RWPE2 (cell line): ENCODE data around the gene METTL27.

ENCODE experiments used
- ATAC-seq: fragments of 200-7000 bp; cut with Tn5 transposase; 3 replicates; pipeline ENCODE4 v1.9.1; 2021; ENCODE audit warnings: low read depth
- DNase-seq: peaks from one replicate; pipeline ENCODE4 v3.0.0-alpha.2; 2020; ENCODE audit warnings: low spot score
- H3K27ac ChIP-seq: fragments of 450-650 bp; 2 replicates; pipeline ENCODE4 v1.5.1; 2017; ENCODE audit warnings: mild to moderate bottlenecking; ENCODE audit not compliant: poor library complexity, severe bottlenecking
- H3K27me3 ChIP-seq: fragments of 250-450 bp; sonication (Bioruptor Pico); 2 replicates; pipeline ENCODE4 v1.5.1; 2021; ENCODE audit warnings: mild to moderate bottlenecking, moderate library complexity; ENCODE audit not compliant: insufficient read depth, poor library complexity, severe bottlenecking
- H3K36me3 ChIP-seq: fragments of 250-450 bp; sonication (Bioruptor Pico); 2 replicates; pipeline ENCODE4 v1.5.1; 2020; ENCODE audit warnings: low read depth, mild to moderate bottlenecking, moderate library complexity
- H3K4me1 ChIP-seq: fragments of 250-450 bp; sonication (Bioruptor Pico); 2 replicates; pipeline ENCODE4 v1.5.1; 2021; ENCODE audit warnings: mild to moderate bottlenecking, moderate library complexity; ENCODE audit not compliant: insufficient read depth, poor library complexity, severe bottlenecking
- H3K4me3 ChIP-seq: fragments of 250-450 bp; sonication (Bioruptor Pico); 2 replicates; pipeline ENCODE4 v1.5.1; 2021; ENCODE audit warnings: mild to moderate bottlenecking, moderate library complexity; ENCODE audit not compliant: severe bottlenecking
- H3K9me3 ChIP-seq: fragments of 250-450 bp; sonication (Bioruptor Pico); 2 replicates; pipeline ENCODE4 v1.5.1; 2021; ENCODE audit warnings: mild to moderate bottlenecking, moderate library complexity; ENCODE audit not compliant: severe bottlenecking
- CTCF ChIP-seq: fragments of 450-650 bp; IDR thresholded peaks from one replicate; pipeline ENCODE4 v1.5.1; 2017; ENCODE audit warnings: mild to moderate bottlenecking, moderate library complexity; ENCODE audit not compliant: poor library complexity, severe bottlenecking

METTL27 gene

DNA sequence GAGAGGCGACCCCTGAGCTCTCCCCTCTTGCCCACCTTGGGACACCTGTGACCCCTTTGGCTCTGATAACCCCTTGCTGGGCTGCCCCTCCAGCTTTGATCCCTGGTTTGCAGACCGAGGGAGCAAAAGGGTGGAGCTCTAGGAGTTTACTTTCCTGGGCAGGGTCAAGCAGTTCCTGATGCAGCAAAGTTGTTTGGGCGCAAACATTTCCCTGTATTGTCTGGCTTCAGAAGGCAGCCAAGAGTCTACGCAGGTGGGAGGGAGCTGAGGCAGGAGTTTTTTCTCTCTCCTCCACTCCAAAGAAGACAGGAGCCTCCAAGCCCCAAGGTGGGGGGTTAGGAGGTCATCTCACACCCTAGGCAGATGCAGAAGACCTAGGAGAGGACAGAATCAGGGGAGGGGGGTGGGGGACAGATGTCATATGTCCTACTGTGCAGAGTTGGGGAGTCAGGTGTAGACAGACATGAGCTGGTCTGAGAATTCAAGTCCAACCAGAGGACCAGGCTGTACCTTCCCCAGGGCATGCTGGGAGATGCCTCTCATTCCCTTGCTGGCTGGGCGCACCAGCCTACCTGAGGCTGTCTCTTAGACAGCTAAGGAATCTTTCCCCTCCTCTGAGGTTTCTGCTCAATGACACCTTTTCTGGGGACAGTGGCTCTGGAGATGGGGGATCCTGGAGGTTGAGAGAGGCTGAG is 39.2 kb upstream of the METTL27 start:
- Histone ChIP-seq H3K4me1 (no peaks in the 10 kb centered on the region), H3K27me3 (no peaks in the 10 kb centered on the region), H3K27ac (no peak overlapping the region), H3K9me3 (no peaks in the 10 kb centered on the region), H3K36me3 (no peaks in the 10 kb centered on the region), H3K4me3 (no peak overlapping the region)
- TF ChIP-seq CTCF: no peak
- DNase-seq (no peak), ATAC-seq (no peak)

GRCh38 chr7:73880755-73881328 is 38.5 kb upstream of the METTL27 start:
- no peak for TF ChIP-seq CTCF
- no peak for DNase-seq
- no peak for ATAC-seq
- no peak overlapping the region for H3K4me3 ChIP-seq
- H3K9me3 ChIP-seq: no peaks in the 10 kb centered on the region
- H3K4me1 ChIP-seq: no peaks in the 10 kb centered on the region
- H3K27ac ChIP-seq: no peak overlapping the region
- H3K27me3 ChIP-seq: no peaks in the 10 kb centered on the region
- no peaks in the 10 kb centered on the region for H3K36me3 ChIP-seq

DNA sequence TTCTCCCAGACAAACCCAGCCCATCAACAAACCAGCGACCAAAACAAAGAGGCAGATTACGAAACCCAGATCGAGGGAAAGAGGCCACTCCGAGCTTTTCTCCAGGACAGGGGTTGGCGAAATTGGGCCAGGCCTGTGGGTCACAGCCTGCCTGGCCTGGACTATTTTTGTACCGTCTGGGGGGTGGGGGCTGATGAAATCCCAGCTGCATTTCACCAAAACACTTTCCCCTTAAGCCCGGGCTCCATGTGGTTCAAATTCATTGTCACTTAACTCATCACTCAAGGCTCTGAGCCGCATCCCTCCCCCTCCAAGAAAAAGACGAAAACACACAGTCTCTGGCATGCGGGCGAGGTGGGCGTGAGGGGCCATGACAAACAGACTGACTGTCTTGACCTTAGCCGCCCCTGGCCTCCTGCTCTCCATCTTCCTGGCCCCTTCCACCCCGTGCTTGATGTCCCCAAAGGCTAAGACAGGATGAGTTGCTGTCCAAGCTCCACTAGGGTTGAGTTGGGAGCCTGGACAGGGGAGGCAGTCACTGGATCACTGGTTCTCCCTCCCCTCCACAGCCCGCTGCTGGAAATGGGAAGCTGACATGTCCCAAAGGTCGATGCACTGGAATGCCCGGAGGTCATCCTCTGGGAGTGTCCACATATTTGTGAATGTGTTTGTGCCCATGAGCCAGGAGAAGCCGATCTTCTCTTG is 37.8 kb upstream of the METTL27 start:
- no peaks in the 10 kb centered on the region for H3K9me3 ChIP-seq
- no peaks in the 10 kb centered on the region for H3K27me3 ChIP-seq
- TF ChIP-seq CTCF: no peak
- no peak for DNase-seq
- H3K4me3 ChIP-seq: no peak overlapping the region
- ATAC-seq: no peak
- no peaks in the 10 kb centered on the region for H3K4me1 ChIP-seq
- H3K36me3 ChIP-seq: no peaks in the 10 kb centered on the region
- H3K27ac ChIP-seq: no peak overlapping the region

DNA sequence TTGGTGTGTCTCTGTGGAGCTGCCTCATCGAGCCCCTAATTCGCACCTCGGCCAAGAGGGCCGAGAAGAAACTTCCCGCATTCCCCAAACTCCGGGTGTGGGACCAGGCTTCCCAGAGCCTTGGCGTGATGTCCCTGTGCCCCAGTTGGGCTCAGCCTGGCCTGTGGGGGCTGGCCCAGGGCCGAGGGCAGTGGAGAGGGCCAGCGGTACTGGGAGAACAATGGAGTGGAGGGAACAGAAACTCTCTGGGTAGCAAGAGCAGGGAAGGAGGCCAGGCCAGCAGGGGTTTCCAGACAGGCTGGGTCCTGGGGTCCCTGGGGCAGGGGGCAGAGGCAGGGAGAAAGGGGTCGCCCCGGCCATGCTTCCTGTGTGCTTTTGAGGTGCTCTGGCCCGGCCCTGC is 34.7 kb upstream of the METTL27 start:
- ATAC-seq: no peak

More for the DNA sequence above, 34.7 kb upstream of the METTL27 start:
- Histone ChIP-seq H3K27ac (no peak overlapping the region), H3K9me3 (no peaks in the 10 kb centered on the region), H3K4me3 (no peak overlapping the region), H3K36me3 (no peaks in the 10 kb centered on the region), H3K4me1 (no peaks in the 10 kb centered on the region), H3K27me3 (no peaks in the 10 kb centered on the region)
- DNase-seq: no peak
- TF ChIP-seq CTCF: no peak
